IMR-90 (cell line): ENCODE data around the gene TRIM44. TPM values are rescaled to one million over a fixed set of nuclear protein-coding genes. Genes with fewer than 3 reads are reported as not detected.

ENCODE experiments used
- ATAC-seq: fragments of 200-7000 bp; cut with Tn5 transposase; 2 replicates; pipeline ENCODE4 v1.9.1; 2020; ENCODE audit warnings: low read depth, mild to moderate bottlenecking, moderate library complexity
- BruUV-seq: library from RNA; stranded (reverse); fragments of 400-500 nt; replicated peaks from 2 replicates; lab custom pipeline; 2021; lab: Mats Ljungman, UMichigan
- CTCF ChIA-PET: fragments of 300-600 bp; formaldehyde crosslinking; extraction: SDS; loops from one replicate; lab custom pipeline; 2021; ENCODE audit warnings: antibody characterized with exemption; lab: Yijun Ruan, JAX
- POLR2A ChIA-PET: fragments of 300-600 bp; sonication (Branson Sonifier 250); formaldehyde crosslinking; loops from one replicate; lab custom pipeline; 2022; ENCODE audit warnings: antibody characterized with exemption; ENCODE audit not compliant: unreplicated experiment; lab: Charles Lee
- DNase-seq: peaks from one replicate; pipeline ENCODE4 v3.0.0; 2013
- H2AFZ ChIP-seq: replicated peaks from 2 replicates; pipeline ENCODE3; 2013; ENCODE audit warnings: low read length, mild to moderate bottlenecking; ENCODE audit not compliant: poor library complexity
- H2AK5ac ChIP-seq: 2 replicates; pipeline ENCODE4 v1.6.1; 2013; ENCODE audit warnings: low read depth, low read length, inconsistent platforms
- H2AK9ac ChIP-seq: replicated peaks from 2 replicates; pipeline ENCODE3; 2013; ENCODE audit warnings: mild to moderate bottlenecking, low read depth, low read length, moderate library complexity; ENCODE audit not compliant: poor library complexity
- H2BK120ac ChIP-seq: 2 replicates; pipeline ENCODE4 v1.6.1; 2013; ENCODE audit warnings: low read depth, low read length, inconsistent platforms
- H2BK15ac ChIP-seq: 3 replicates; pipeline ENCODE4 v1.6.1; 2013; ENCODE audit warnings: low read depth, low read length, inconsistent platforms
- H2BK20ac ChIP-seq: 2 replicates; pipeline ENCODE4 v1.6.1; 2013; ENCODE audit warnings: low read depth, mild to moderate bottlenecking, inconsistent platforms, low read length, moderate library complexity
- H2BK5ac ChIP-seq: 2 replicates; pipeline ENCODE4 v1.6.1; 2013; ENCODE audit warnings: mild to moderate bottlenecking, low read depth, low read length, inconsistent platforms; ENCODE audit not compliant: poor library complexity, severe bottlenecking
- H3K14ac ChIP-seq: replicated peaks from 2 replicates; pipeline ENCODE4 v1.6.1; 2013; ENCODE audit warnings: low read depth, low read length, inconsistent platforms
- H3K18ac ChIP-seq: 2 replicates; pipeline ENCODE4 v1.6.1; 2013; ENCODE audit warnings: low read depth, low read length, control low read depth
- H3K23ac ChIP-seq: 2 replicates; pipeline ENCODE4 v1.6.1; 2013; ENCODE audit warnings: low read depth, low read length, inconsistent platforms
- H3K27ac ChIP-seq: 2 replicates; pipeline ENCODE4 v1.5.1; 2013; ENCODE audit warnings: mild to moderate bottlenecking, control low read depth, low read length; ENCODE audit not compliant: insufficient read depth
- H3K27me3 ChIP-seq: 2 replicates; pipeline ENCODE4 v1.6.1; 2013; ENCODE audit warnings: low read length; ENCODE audit not compliant: control insufficient read depth, insufficient read depth
- H3K36me3 ChIP-seq: 2 replicates; pipeline ENCODE4 v1.6.1; 2013; ENCODE audit warnings: low read length, mixed read lengths; ENCODE audit not compliant: control insufficient read depth, insufficient read depth
- H3K4ac ChIP-seq: 2 replicates; pipeline ENCODE4 v1.6.1; 2013; ENCODE audit warnings: low read depth, low read length, inconsistent platforms
- H3K4me1 ChIP-seq: 2 replicates; pipeline ENCODE4 v1.6.1; 2013; ENCODE audit warnings: low read length, mixed read lengths; ENCODE audit not compliant: control insufficient read depth, insufficient read depth
- H3K4me2 ChIP-seq: 2 replicates; pipeline ENCODE4 v1.6.1; 2013; ENCODE audit warnings: low read depth, mild to moderate bottlenecking, control low read depth, low read length, moderate library complexity
- H3K4me3 ChIP-seq: 2 replicates; pipeline ENCODE4 v1.5.1; 2013; ENCODE audit warnings: low read depth, mild to moderate bottlenecking, control low read depth, low read length, moderate library complexity; ENCODE audit not compliant: insufficient read depth
- H3K56ac ChIP-seq: 2 replicates; pipeline ENCODE4 v1.6.1; 2013; ENCODE audit warnings: low read length, inconsistent platforms; ENCODE audit not compliant: insufficient read depth; ENCODE audit errors: extremely low read depth
- H3K79me1 ChIP-seq, 2 experiments: 2 replicates each; pipeline ENCODE4 v1.6.1; 2013; ENCODE audit warnings: low read length in 2 of 2, inconsistent platforms in 1 of 2, low read depth in 1 of 2
- H3K9ac ChIP-seq: 2 replicates; pipeline ENCODE4 v1.6.1; 2013; ENCODE audit warnings: low read depth, low read length, control low read depth
- H3K9me1 ChIP-seq: 2 replicates; pipeline ENCODE4 v1.6.1; 2013; ENCODE audit warnings: low read length, inconsistent platforms; ENCODE audit not compliant: insufficient read depth
- H3K9me3 ChIP-seq: 2 replicates; pipeline ENCODE4 v1.6.1; 2013; ENCODE audit warnings: low read length; ENCODE audit not compliant: control insufficient read depth, insufficient read depth
- H4K20me1 ChIP-seq: 2 replicates; pipeline ENCODE4 v1.6.1; 2013; ENCODE audit warnings: low read length, inconsistent platforms; ENCODE audit not compliant: insufficient read depth
- H4K5ac ChIP-seq: 2 replicates; pipeline ENCODE4 v1.6.1; 2013; ENCODE audit warnings: mild to moderate bottlenecking, low read depth, low read length, control low read depth
- H4K8ac ChIP-seq, 2 experiments: 2 replicates each; pipeline ENCODE4 v1.6.1; 2013; ENCODE audit warnings: low read depth in 2 of 2, low read length in 2 of 2, control low read depth in 1 of 2, inconsistent platforms in 1 of 2
- H4K91ac ChIP-seq: 2 replicates; pipeline ENCODE4 v1.6.1; 2013; ENCODE audit warnings: low read depth, low read length, inconsistent platforms; ENCODE audit not compliant: insufficient read depth
- BHLHE40 ChIP-seq: fragments of 150-350 bp; IDR thresholded peaks from 2 replicates; pipeline ENCODE4 v1.6.1; 2016; ENCODE audit warnings: mild to moderate bottlenecking, low read depth, low read length
- CEBPB ChIP-seq: IDR thresholded peaks from 2 replicates; pipeline ENCODE4 v1.6.1; 2012; ENCODE audit warnings: low read depth, low read length, improper control_type of control experiment
- CHD1 ChIP-seq: IDR thresholded peaks from 2 replicates; pipeline ENCODE4 v1.6.1; 2012; ENCODE audit warnings: low read depth, low read length, improper control_type of control experiment
- FOS ChIP-seq: fragments of 150-350 bp; IDR thresholded peaks from 2 replicates; pipeline ENCODE4 v1.6.1; 2016; ENCODE audit warnings: low read depth, low read length
- MAZ ChIP-seq: IDR thresholded peaks from 2 replicates; pipeline ENCODE4 v1.6.1; 2012; ENCODE audit warnings: low read depth, mild to moderate bottlenecking, low read length, improper control_type of control experiment, moderate library complexity, borderline replicate concordance
- NFE2L2 ChIP-seq: fragments of 150-350 bp; IDR thresholded peaks from 2 replicates; pipeline ENCODE4 v1.6.1; 2016; ENCODE audit warnings: low read depth, mild to moderate bottlenecking, low read length
- RCOR1 ChIP-seq: IDR thresholded peaks from 2 replicates; pipeline ENCODE4 v1.6.1; 2012; ENCODE audit warnings: mild to moderate bottlenecking, low read length, improper control_type of control experiment; ENCODE audit not compliant: insufficient replicate concordance
- RFX5 ChIP-seq: IDR thresholded peaks from 2 replicates; pipeline ENCODE4 v1.8.0; 2012; ENCODE audit warnings: low read depth, mild to moderate bottlenecking, low read length, moderate library complexity
- SMC3 ChIP-seq: fragments of 150-350 bp; IDR thresholded peaks from 2 replicates; pipeline ENCODE4 v1.6.1; 2016; ENCODE audit warnings: low read depth, mild to moderate bottlenecking, antibody characterized with exemption, low read length, moderate library complexity
- WGBS, 2 experiments: methylation state at CpG; one replicate each; pipeline versions ENCODE4 v1.1.5 to v1.1.7; 2013; ENCODE audit warnings: missing lambda C conversion rate in 2 of 2; ENCODE audit not compliant: insufficient read length in 1 of 2; ENCODE audit errors: extremely low coverage in 2 of 2; 5-methylcytosine and 5-hydroxymethylcytosine counted together
- dilution Hi-C: fragments of 300-500 bp; cut with HindIII; formaldehyde crosslinking; loops from one replicate; pipeline ENCODE4 v1.14.3; 2018; ENCODE audit warnings: low sequenced_read_pairs; ENCODE audit not compliant: unreplicated experiment
- in situ Hi-C: fragments of 300-500 bp; cut with MboI; formaldehyde crosslinking; loops from 3 replicates; pipeline ENCODE4 v1.14.3; 2019; ENCODE audit warnings: low sequenced_read_pairs, inconsistent platforms, mixed read lengths
- intact Hi-C: fragments of 100-400 bp; cut with micrococcal nuclease; formaldehyde crosslinking; loops from 2 replicates; pipeline ENCODE4 v1.10.0; 2022
- polyA plus RNA-seq, 3 experiments: library from polyadenylated mRNA; depleted of rRNA; stranded (reverse); fragments of >200 nt; gene quantifications; 2 replicates each; pipeline ENCODE4 v1.2.3, GENCODE V29; 2012; ENCODE audit warnings: low replicate concordance in 1 of 3
- total RNA-seq: library from RNA; depleted of rRNA; stranded (reverse); fragments of >200 nt; gene quantifications from 2 replicates; pipeline ENCODE4 v1.2.3, GENCODE V29; 2012
- TF ChIP-seq, protein P1 (sequence below): fragments of 150-350 bp; IDR thresholded peaks from 2 replicates; pipeline ENCODE4 v1.6.1; 2016; ENCODE audit warnings: low read depth, mild to moderate bottlenecking, low read length, moderate library complexity, borderline replicate concordance

The TRIM44 gene
- total and polyA plus RNA-seq, 2 of the 4 experiments (the other 2 are of a cell fraction) = 50.7 to 104 TPM

DNA sequence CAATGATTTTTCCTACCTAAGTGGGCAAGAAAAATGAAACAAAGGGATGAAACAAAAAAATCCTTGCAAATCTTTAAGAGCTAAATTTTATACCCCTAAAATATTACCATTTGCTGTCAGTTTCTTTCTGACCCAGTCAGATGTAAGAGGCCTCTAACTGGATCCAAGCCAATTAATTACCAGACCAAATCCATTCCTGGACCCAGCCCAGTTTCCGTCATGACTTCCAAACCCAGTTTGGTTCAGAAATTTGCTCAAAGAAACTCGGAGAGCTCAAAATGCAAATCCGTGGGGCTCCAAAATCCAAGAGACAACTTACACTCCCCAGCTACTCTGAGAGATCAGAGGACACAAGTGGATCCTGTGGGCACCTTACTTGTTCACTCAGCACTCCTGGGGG, 46.8 kb downstream of the TRIM44 start:
- no peak overlapping the region for H3K9ac ChIP-seq
- H4K8ac ChIP-seq = no peak overlapping the region
- H3K9me1 ChIP-seq = no peaks in the 10 kb centered on the region
- H3K79me1 ChIP-seq = peaks cover 15 to 31% of the 10 kb centered on the region in 2 experiments
- H3K4me1 ChIP-seq = no peaks in the 10 kb centered on the region
- H3K18ac ChIP-seq = no peak overlapping the region
- 89% methylated on average over 3 of the region's 3 CpGs; no CpG with 5 or more reads in 1 of the 2 experiments for WGBS, 2 experiments
- H3K14ac ChIP-seq = no peak overlapping the region
- dilution Hi-C loops (no loop called here), in situ Hi-C loops (no loop called here), intact Hi-C loops (no loop called here)
- H3K27ac ChIP-seq = no peak overlapping the region
- no peak overlapping the region for H3K4ac ChIP-seq
- no peak overlapping the region for H2AK5ac ChIP-seq
- H2BK120ac ChIP-seq = no peak overlapping the region
- TF ChIP-seq CHD1 (no peak), RFX5 (no peak), FOS (no peak), SMC3 (no peak), NFE2L2 (no peak), CEBPB (no peak), BHLHE40 (no peak), MAZ (no peak), RCOR1 (no peak)
- TF ChIP-seq, protein P1, sequence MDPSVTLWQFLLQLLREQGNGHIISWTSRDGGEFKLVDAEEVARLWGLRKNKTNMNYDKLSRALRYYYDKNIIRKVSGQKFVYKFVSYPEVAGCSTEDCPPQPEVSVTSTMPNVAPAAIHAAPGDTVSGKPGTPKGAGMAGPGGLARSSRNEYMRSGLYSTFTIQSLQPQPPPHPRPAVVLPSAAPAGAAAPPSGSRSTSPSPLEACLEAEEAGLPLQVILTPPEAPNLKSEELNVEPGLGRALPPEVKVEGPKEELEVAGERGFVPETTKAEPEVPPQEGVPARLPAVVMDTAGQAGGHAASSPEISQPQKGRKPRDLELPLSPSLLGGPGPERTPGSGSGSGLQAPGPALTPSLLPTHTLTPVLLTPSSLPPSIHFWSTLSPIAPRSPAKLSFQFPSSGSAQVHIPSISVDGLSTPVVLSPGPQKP = no peak
- ATAC-seq (no peak), DNase-seq (no peak)
- ChIA-PET POLR2A (no interaction called here), CTCF (no interaction called here)
- no peak overlapping the region for H2BK15ac ChIP-seq
- no peak overlapping the region for H2AFZ ChIP-seq
- BruUV-seq = no TSS peak
- no peak overlapping the region for H4K91ac ChIP-seq
- H4K5ac ChIP-seq = no peak overlapping the region
- H3K4me2 ChIP-seq = no peak overlapping the region
- H3K23ac ChIP-seq = no peak overlapping the region
- no peaks in the 10 kb centered on the region for H3K9me3 ChIP-seq
- H2BK5ac ChIP-seq = no peak overlapping the region
- H4K20me1 ChIP-seq = peaks cover 4% of the 10 kb centered on the region; the same call in 1 of the 2 replicates
- no peak overlapping the region for H2BK20ac ChIP-seq
- no peak overlapping the region for H2AK9ac ChIP-seq
- H3K56ac ChIP-seq = no peak overlapping the region
- no peaks in the 10 kb centered on the region for H3K36me3 ChIP-seq
- no peak overlapping the region for H3K4me3 ChIP-seq
- H3K27me3 ChIP-seq = no peaks in the 10 kb centered on the region
